HUES64 (cell line): ENCODE measurements around the gene KCNG2.

Source experiments
- H3K27ac ChIP-seq: 2 replicates; pipeline ENCODE4 v1.7.0; 2013; ENCODE audit warnings: low read depth, low read length, inconsistent platforms
- H3K27me3 ChIP-seq: 2 replicates; pipeline ENCODE4 v1.6.1; 2013; ENCODE audit warnings: mild to moderate bottlenecking, low read length; ENCODE audit not compliant: insufficient read depth
- H3K36me3 ChIP-seq: 2 replicates; pipeline ENCODE4 v1.6.1; 2013; ENCODE audit warnings: mild to moderate bottlenecking, low read length; ENCODE audit not compliant: insufficient read depth
- H3K4me1 ChIP-seq: 2 replicates; pipeline ENCODE4 v1.6.1; 2013; ENCODE audit warnings: mild to moderate bottlenecking, low read length, moderate library complexity; ENCODE audit not compliant: insufficient read depth
- H3K4me3 ChIP-seq: 2 replicates; pipeline ENCODE4 v1.5.1; 2013; ENCODE audit warnings: mild to moderate bottlenecking, low read length, moderate library complexity
- H3K9ac ChIP-seq: 2 replicates; pipeline ENCODE4 v1.6.1; 2013; ENCODE audit warnings: mild to moderate bottlenecking, low read depth, low read length
- H3K9me3 ChIP-seq: 2 replicates; pipeline ENCODE4 v1.6.1; 2013; ENCODE audit warnings: low read depth, low read length; ENCODE audit not compliant: insufficient read depth
- WGBS: fragments of 150-250, 120-280 bp; methylation state at CpG from one replicate; pipeline ENCODE4 v1.1.7; 2013; ENCODE audit warnings: missing lambda C conversion rate; 5-methylcytosine and 5-hydroxymethylcytosine counted together

KCNG2 gene

DNA sequence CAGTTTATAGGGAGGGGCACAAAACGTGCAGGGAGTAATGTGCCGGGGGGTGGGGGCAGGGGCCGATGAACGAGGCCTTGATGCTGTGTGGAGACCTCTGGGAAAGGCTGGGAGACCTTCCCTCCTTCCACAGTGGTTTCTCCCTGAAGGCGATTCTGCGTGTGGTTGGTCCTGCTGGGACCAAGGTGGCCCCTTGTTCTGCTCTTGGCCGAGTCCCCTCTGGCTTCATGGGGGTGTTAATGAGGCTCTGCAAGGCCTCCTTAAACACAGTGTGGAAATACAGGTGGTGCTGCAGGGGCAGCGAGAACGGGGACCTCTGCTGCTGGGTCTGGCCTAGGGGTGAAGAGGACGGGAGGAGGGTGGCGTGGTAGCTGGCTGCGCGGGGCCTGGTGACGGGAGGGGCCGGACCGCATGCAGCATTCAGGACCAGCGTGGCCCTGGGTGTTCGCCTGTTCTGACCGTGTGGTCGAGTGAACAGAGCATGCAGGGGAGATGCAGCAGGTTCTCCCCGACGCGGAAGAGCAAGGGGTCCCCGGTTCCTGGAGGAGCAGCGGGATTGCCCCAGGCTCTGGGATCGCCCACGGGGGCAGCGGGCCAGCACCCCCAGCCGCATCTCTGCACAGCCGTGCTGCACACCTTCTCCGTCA lies 42.1 kb upstream of the KCNG2 start:
- 92% methylated on average over 31 of the region's 31 CpGs for WGBS

DNA sequence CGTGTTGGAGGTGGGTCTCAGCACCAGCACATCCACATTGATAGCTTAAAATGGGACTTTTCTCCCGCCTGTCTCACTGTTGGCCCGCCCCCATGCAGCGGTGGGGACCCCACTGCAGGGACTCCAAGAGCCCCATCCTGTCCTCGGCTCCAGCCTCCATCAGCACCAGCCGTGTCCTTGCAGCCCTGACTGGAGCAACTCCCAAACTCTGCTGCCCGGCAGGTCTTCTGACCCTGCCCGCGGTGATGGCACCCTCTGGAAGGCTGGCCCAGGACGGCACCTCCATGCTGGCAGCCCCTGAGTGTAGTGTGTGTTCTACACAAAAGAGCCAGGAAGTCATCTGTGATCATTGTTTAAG lies 41.6 kb upstream of the KCNG2 start:
- WGBS: 95% methylated on average over 10 of the region's 10 CpGs
- H3K4me3 ChIP-seq: no peak overlapping the region
- H3K9me3 ChIP-seq: no peaks in the 10 kb centered on the region
- H3K9ac ChIP-seq: no peak overlapping the region
- no peaks in the 10 kb centered on the region for H3K27me3 ChIP-seq
- H3K4me1 ChIP-seq: no peaks in the 10 kb centered on the region
- no peak overlapping the region for H3K27ac ChIP-seq
- H3K36me3 ChIP-seq: peaks cover 20% of the 10 kb centered on the region

More for the DNA sequence above, 42.1 kb upstream of the KCNG2 start:
- Histone ChIP-seq H3K36me3 (peaks cover 20% of the 10 kb centered on the region), H3K4me3 (no peak overlapping the region), H3K27ac (no peak overlapping the region), H3K9me3 (no peaks in the 10 kb centered on the region), H3K4me1 (no peaks in the 10 kb centered on the region), H3K9ac (no peak overlapping the region), H3K27me3 (no peaks in the 10 kb centered on the region)

DNA sequence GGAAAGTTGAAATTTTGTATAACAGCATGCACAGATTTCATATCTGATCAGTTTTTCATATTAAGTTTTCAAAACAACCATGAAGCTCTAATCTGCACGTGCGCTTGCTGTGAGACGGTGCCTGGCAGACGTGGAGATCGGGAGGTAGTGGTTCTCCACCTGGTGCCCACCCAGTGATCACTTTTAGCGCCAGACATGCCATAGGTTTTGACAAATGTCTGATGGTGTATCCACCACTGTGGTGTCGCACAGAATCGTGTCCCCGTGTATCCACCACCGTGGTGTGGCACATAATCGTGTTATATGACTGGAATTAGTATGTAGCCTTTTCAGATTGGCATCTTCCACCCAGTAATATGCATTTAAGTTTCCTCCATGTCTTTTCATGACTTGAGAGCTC lies 40.9 kb upstream of the KCNG2 start:
- H3K9ac ChIP-seq: no peak overlapping the region
- peaks cover 20% of the 10 kb centered on the region for H3K36me3 ChIP-seq
- no peak overlapping the region for H3K27ac ChIP-seq
- H3K4me3 ChIP-seq: no peak overlapping the region
- 97% methylated on average over 11 of the region's 11 CpGs for WGBS
- no peaks in the 10 kb centered on the region for H3K4me1 ChIP-seq
- no peaks in the 10 kb centered on the region for H3K27me3 ChIP-seq
- no peaks in the 10 kb centered on the region for H3K9me3 ChIP-seq

DNA sequence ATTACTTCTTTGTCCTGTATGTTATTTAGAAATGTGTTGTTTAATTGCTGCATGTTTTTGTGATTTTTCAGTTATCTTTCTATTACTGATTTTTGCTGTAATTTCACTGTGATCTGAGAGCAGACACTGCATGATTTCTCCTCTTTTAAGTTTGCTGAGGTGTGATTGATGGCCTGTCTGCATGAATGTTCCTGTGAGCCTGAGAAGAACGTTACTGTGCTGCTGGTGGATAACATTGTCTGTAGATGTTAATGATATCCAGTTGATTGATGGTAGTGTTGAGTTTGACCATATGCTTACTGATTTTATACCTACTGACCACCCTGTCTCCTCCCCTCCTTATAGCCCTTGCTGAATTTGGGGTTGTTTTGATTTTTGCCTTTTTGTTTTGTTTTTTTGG lies 37.4 kb upstream of the KCNG2 start:
- no peak overlapping the region for H3K4me3 ChIP-seq
- no peaks in the 10 kb centered on the region for H3K9me3 ChIP-seq
- H3K27me3 ChIP-seq: no peaks in the 10 kb centered on the region
- no peaks in the 10 kb centered on the region for H3K36me3 ChIP-seq
- H3K27ac ChIP-seq: no peak overlapping the region
- 67% methylated on average over 1 of the region's 1 CpG for WGBS
- no peaks in the 10 kb centered on the region for H3K4me1 ChIP-seq
- no peak overlapping the region for H3K9ac ChIP-seq

DNA sequence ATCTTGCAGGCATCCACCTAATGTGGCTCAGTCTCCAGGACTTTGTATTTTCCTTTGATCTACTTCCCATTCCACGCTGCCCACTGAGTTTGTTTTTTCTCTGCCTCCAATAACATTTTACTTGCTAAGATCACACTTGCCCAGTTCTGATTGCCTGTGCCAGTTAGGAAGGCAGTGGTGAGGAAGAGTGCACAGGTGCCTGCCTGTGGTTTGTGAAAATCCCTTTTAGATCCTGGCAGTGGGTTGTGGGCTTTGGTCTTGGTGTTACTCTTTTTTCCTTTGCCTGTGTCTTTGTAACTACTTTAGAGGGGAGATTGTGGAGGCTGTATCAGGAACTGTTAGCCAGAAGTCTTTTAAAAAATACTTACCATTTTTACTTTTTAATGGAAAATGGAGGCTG lies 36.9 kb upstream of the KCNG2 start:
- no peak overlapping the region for H3K4me3 ChIP-seq
- no peaks in the 10 kb centered on the region for H3K27me3 ChIP-seq
- whole genome bisulfite sequencing: 92% methylated on average over 1 of the region's 1 CpG
- no peaks in the 10 kb centered on the region for H3K36me3 ChIP-seq
- H3K4me1 ChIP-seq: no peaks in the 10 kb centered on the region
- no peak overlapping the region for H3K27ac ChIP-seq
- no peak overlapping the region for H3K9ac ChIP-seq
- H3K9me3 ChIP-seq: no peaks in the 10 kb centered on the region

DNA sequence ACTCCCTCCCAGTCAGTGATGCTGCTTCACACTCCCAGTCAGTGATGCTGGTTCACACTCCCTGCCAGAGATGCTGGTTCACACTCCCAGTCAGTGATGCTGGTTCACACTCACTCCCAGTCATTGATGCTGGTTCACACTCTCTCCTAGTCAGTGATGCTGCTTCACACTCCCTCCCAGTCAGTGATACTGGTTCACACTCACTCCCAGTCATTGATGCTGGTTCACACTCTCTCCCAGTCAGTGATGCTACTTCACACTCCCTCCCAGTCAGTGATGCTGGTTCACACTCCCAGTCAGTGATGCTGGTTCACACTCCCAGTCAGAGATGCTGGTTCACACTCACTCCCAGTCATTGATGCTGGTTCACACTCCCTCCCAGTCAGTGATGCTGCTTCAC lies 34.3 kb upstream of the KCNG2 start:
- Histone ChIP-seq H3K4me3 (no peak overlapping the region), H3K9me3 (peaks cover 10% of the 10 kb centered on the region; the same call in 1 of the 2 replicates), H3K36me3 (no peaks in the 10 kb centered on the region)

DNA sequence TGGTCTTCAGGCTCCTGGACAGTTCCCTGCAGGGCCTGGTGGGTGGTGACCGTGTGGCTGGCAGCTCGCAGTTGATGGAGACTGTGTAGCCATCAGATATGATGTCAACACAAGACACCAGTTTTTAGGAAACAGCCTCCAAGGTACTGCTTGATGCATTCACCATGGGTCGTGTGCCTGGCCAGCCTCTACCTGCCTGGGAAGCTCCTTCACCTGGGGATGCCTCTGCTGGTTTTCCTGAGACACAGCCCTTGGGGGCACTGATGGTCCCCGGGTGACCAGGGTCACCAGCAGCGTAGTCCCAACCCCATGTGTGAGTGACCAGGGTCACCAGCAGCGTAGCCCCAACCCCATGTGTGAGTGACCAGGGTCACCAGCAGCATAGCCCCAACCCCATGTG lies 33.6 kb upstream of the KCNG2 start:
- H3K36me3 ChIP-seq: no peaks in the 10 kb centered on the region
- H3K27me3 ChIP-seq: no peaks in the 10 kb centered on the region
- 93% methylated on average over 5 of the region's 6 CpGs for WGBS
- H3K9me3 ChIP-seq: peaks cover 12% of the 10 kb centered on the region; the same call in 1 of the 2 replicates
- H3K4me3 ChIP-seq: no peak overlapping the region
- H3K27ac ChIP-seq: no peak overlapping the region
- H3K4me1 ChIP-seq: no peaks in the 10 kb centered on the region
- H3K9ac ChIP-seq: no peak overlapping the region

More for the DNA sequence above, 34.3 kb upstream of the KCNG2 start:
- Histone ChIP-seq H3K9ac (no peak overlapping the region), H3K27me3 (no peaks in the 10 kb centered on the region), H3K27ac (no peak overlapping the region), H3K4me1 (no peaks in the 10 kb centered on the region)

DNA sequence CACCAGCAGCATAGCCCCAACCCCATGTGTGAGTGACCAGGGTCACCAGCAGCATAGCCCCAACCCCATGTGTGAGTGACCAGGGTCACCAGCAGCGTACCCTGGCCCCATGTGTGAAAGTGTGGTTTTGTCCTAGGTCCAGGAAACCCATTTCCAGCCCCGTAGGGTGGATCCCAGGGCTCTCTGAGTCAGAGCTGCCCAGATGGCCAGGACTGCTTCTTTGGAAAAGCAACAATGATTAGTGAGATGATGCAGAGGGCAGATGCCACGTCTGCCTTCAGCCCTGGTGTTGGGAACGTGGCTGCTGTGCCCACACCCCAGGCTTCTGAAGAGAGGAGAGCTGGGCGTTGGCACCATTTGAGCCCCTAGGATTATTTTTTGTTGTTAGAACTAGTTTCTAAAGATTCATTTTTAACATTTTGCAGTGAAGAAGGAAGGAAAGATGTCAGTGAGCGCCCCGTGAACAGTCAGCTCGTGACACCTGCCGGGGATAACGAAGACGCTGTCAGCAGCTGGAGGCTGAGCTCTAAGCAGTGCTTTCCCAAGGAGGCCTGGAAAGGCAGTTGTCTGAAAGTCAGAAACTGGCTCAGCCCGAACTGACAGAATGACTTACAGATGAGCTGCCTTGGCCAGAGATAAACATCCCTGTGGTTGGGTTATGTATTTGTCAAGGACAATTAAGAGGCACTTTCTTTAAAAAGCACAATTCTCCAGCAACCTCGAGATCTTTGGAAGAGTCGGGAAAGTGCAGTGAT lies 32.1 kb upstream of the KCNG2 start:
- H3K4me1 ChIP-seq: no peaks in the 10 kb centered on the region
- H3K9me3 ChIP-seq: peaks cover 12% of the 10 kb centered on the region; the same call in 1 of the 2 replicates
- H3K36me3 ChIP-seq: no peaks in the 10 kb centered on the region
- WGBS: 82% methylated on average over 14 of the region's 14 CpGs
- no peak overlapping the region for H3K4me3 ChIP-seq
- no peaks in the 10 kb centered on the region for H3K27me3 ChIP-seq
- H3K27ac ChIP-seq: no peak overlapping the region
- no peak overlapping the region for H3K9ac ChIP-seq

DNA sequence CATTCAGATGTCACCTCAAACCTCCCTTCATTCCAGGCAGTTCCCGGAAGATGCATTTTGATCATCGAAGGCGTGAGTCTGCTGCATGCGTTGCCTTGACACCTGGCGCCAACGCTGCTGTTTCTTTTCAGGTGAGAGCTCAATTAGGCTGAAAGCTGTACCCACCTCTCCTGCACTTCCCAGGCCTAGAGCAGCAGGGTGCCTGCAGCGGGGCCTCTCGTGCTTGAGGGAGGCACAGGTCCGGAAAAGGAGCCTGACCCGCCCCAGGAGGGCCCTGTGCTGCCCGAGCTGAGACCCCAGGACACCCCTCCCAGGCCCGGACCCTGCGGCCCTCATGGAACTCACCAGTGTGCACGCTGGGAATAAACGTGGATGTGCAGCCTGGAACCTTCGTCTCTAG lies 31.4 kb upstream of the KCNG2 start:
- no peaks in the 10 kb centered on the region for H3K36me3 ChIP-seq
- H3K4me1 ChIP-seq: no peaks in the 10 kb centered on the region
- H3K27me3 ChIP-seq: no peaks in the 10 kb centered on the region
- no peak overlapping the region for H3K27ac ChIP-seq
- H3K4me3 ChIP-seq: no peak overlapping the region
- WGBS: 78% methylated on average over 16 of the region's 16 CpGs
- no peak overlapping the region for H3K9ac ChIP-seq
- H3K9me3 ChIP-seq: peaks cover 12% of the 10 kb centered on the region; the same call in 1 of the 2 replicates

DNA sequence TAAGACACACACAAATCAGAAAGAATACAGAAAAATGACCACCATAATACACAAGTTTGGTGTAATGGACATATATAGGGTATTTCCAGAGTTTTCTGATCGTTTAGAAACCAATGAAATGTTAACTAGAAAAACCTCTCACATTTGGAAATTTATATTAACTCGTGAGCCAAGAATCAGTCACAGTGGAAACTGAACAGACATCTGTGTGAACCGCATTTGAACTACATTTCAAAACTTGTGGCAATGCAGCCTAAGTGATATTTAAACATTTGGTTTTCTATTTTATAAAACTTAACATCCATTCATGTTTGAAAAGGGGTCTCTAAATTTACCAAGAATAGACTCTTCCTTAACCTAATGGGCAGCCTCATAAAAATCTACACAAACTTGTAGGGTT lies 29.0 kb upstream of the KCNG2 start:
- WGBS: 72% methylated on average over 3 of the region's 3 CpGs
- no peak overlapping the region for H3K27ac ChIP-seq
- no peak overlapping the region for H3K4me3 ChIP-seq
- H3K36me3 ChIP-seq: no peaks in the 10 kb centered on the region
- no peak overlapping the region for H3K9ac ChIP-seq
- H3K27me3 ChIP-seq: no peaks in the 10 kb centered on the region
- no peaks in the 10 kb centered on the region for H3K4me1 ChIP-seq
- H3K9me3 ChIP-seq: peaks cover 12% of the 10 kb centered on the region; the same call in 1 of the 2 replicates

DNA sequence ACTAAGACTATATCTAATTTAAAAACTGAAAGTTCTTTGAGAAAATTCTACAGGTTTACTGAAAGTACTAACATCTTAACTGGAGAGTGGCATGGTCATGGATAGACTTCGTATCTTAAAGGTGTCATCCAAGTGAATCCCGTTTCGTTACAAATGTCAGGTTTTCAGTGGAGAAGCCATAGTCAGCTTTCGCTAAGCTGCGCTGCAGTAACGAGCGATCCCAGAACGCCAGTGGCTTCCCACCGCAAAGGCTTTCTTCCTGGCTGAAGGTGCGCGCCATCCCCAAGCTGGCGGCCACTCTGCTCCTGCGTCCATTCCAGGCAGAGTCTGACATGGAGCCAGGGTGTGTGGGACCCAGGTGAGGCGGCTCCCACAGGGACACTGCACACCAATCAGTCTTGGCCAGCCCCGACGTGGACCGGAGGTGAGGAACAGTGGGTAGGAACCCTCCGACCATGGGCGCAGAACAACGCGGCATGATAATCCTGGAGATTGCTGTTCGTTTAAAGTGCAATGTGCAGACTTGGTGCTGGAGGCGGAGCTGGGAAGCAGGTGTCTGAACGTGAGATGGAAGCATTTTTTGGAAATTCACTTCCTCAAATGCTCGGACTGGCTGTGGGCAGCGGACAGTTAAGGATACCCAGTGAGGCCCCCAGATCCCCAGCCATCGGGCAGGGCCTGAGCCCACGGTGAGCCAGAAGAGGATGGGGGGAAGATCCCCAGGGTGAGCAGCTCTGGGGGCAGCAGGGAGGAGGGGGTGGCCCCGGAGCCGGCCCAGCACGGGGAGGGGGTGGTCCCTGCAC lies 27.8 kb upstream of the KCNG2 start:
- no peaks in the 10 kb centered on the region for H3K27me3 ChIP-seq
- H3K9ac ChIP-seq: no peak overlapping the region
- no peak overlapping the region for H3K4me3 ChIP-seq
- WGBS: 89% methylated on average over 31 of the region's 31 CpGs
- H3K27ac ChIP-seq: no peak overlapping the region
- H3K9me3 ChIP-seq: peaks cover 12% of the 10 kb centered on the region; the same call in 1 of the 2 replicates
- no peaks in the 10 kb centered on the region for H3K36me3 ChIP-seq
- H3K4me1 ChIP-seq: no peaks in the 10 kb centered on the region
